Measurements from ENCODE around the gene CCSER1.

The CCSER1 gene

GRCh38 chr4:90121676-90122354 is 5.4 kb upstream of the CCSER1 start:
- Histone ChIP-seq H3K4me3 (ENCODE audit: low read depth in 1 of 2, low read length in 2 of 2) (no peak overlapping the region), H3K9me3 (ENCODE audit: insufficient read depth, low read length, severe bottlenecking) (no peaks in the 10 kb centered on the region), H3K4me1 (ENCODE audit: insufficient read depth, low read length) (no peaks in the 10 kb centered on the region), H3K9ac (ENCODE audit: low read depth, low read length) (no peak overlapping the region), H3K79me2 (ENCODE audit: insufficient read depth, low read length) (no peaks in the 10 kb centered on the region), H3K36me3 (ENCODE audit: insufficient read depth, low read length) (no peaks in the 10 kb centered on the region), H3K4me2 (ENCODE audit: insufficient read depth, low read length) (no peak overlapping the region), H3K27me3 (ENCODE audit: insufficient read depth, low read length, poor library complexity) (no peaks in the 10 kb centered on the region), H4K20me1 (ENCODE audit: insufficient read depth, low read length) (no peaks in the 10 kb centered on the region), H3K27ac (ENCODE audit: low read length) (no peak overlapping the region), H2AFZ (ENCODE audit: low read depth, low read length) (no peak overlapping the region)
- TF ChIP-seq, protein P1, sequence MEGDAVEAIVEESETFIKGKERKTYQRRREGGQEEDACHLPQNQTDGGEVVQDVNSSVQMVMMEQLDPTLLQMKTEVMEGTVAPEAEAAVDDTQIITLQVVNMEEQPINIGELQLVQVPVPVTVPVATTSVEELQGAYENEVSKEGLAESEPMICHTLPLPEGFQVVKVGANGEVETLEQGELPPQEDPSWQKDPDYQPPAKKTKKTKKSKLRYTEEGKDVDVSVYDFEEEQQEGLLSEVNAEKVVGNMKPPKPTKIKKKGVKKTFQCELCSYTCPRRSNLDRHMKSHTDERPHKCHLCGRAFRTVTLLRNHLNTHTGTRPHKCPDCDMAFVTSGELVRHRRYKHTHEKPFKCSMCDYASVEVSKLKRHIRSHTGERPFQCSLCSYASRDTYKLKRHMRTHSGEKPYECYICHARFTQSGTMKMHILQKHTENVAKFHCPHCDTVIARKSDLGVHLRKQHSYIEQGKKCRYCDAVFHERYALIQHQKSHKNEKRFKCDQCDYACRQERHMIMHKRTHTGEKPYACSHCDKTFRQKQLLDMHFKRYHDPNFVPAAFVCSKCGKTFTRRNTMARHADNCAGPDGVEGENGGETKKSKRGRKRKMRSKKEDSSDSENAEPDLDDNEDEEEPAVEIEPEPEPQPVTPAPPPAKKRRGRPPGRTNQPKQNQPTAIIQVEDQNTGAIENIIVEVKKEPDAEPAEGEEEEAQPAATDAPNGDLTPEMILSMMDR (IDR thresholded peaks at IDR 0.05; ENCODE audit: borderline replicate concordance, extremely low read depth, low read length, poor library complexity, severe bottlenecking), result no peak
- TF ChIP-seq EZH2 (IDR thresholded peaks at IDR 0.05; ENCODE audit: borderline replicate concordance, low read depth, low read length, severe bottlenecking), result no peak
- DNase-seq (no peak), ATAC-seq (ENCODE audit: insufficient read depth, low read depth) (no peak)

- Histone ChIP-seq H4K20me1 (ENCODE audit: insufficient read depth, low read length) (no peaks in the 10 kb centered on the region), H3K9ac (ENCODE audit: low read depth, low read length) (no peak overlapping the region), H3K4me2 (ENCODE audit: insufficient read depth, low read length) (no peak overlapping the region), H3K4me3 (ENCODE audit: low read depth in 1 of 2, low read length in 2 of 2) (no peak overlapping the region), H3K4me1 (ENCODE audit: insufficient read depth, low read length) (no peaks in the 10 kb centered on the region), H3K27me3 (ENCODE audit: insufficient read depth, low read length, poor library complexity) (no peaks in the 10 kb centered on the region), H3K36me3 (ENCODE audit: insufficient read depth, low read length) (no peaks in the 10 kb centered on the region), H3K79me2 (ENCODE audit: insufficient read depth, low read length) (no peaks in the 10 kb centered on the region), H3K27ac (ENCODE audit: low read length) (no peak overlapping the region), H2AFZ (ENCODE audit: low read depth, low read length) (no peak overlapping the region), H3K9me3 (ENCODE audit: insufficient read depth, low read length, severe bottlenecking) (no peaks in the 10 kb centered on the region)
- ATAC-seq (ENCODE audit: insufficient read depth, low read depth) (no peak), DNase-seq (no peak)
- TF ChIP-seq EZH2 (IDR thresholded peaks at IDR 0.05; ENCODE audit: borderline replicate concordance, low read depth, low read length, severe bottlenecking), result no peak
- TF ChIP-seq, protein P1 (IDR thresholded peaks at IDR 0.05; ENCODE audit: borderline replicate concordance, extremely low read depth, low read length, poor library complexity, severe bottlenecking), result no peak
These were observed 4.8 kb upstream of the CCSER1 start for GRCh38 chr4:90122355-90122748.

DNA sequence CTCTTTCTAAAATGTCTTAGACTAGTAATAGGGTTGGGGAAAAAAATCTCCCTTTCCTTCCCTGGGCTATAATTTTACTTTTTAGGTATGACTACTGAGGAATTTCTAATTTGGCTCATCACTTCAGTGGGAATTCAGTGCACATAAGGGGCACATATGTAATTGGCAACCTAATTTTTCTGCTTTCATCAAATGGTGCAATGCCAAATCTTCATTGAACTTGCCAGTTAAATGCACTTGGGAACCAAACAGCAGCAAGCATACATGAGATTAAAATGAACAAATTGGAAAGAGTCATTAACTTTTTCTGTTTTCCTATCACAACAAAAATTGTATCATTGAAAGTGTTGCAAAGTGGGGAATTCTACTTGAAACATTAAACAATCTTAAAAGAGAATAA is 2.9 kb upstream of the CCSER1 start:
- Histone ChIP-seq H3K4me1 (ENCODE audit: insufficient read depth, low read length) (no peaks in the 10 kb centered on the region), H3K4me3 (ENCODE audit: low read depth in 1 of 2, low read length in 2 of 2) (no peak overlapping the region), H3K4me2 (ENCODE audit: insufficient read depth, low read length) (no peak overlapping the region), H4K20me1 (ENCODE audit: insufficient read depth, low read length) (no peaks in the 10 kb centered on the region), H2AFZ (ENCODE audit: low read depth, low read length) (no peak overlapping the region), H3K9ac (ENCODE audit: low read depth, low read length) (no peak overlapping the region), H3K27me3 (ENCODE audit: insufficient read depth, low read length, poor library complexity) (no peaks in the 10 kb centered on the region), H3K79me2 (ENCODE audit: insufficient read depth, low read length) (no peaks in the 10 kb centered on the region), H3K27ac (ENCODE audit: low read length) (no peak overlapping the region), H3K36me3 (ENCODE audit: insufficient read depth, low read length) (no peaks in the 10 kb centered on the region), H3K9me3 (ENCODE audit: insufficient read depth, low read length, severe bottlenecking) (no peaks in the 10 kb centered on the region)
- no peak for ATAC-seq (ENCODE audit: insufficient read depth, low read depth)
- DNase-seq, result no peak
- TF ChIP-seq, protein P1 (IDR thresholded peaks at IDR 0.05; ENCODE audit: borderline replicate concordance, extremely low read depth, low read length, poor library complexity, severe bottlenecking), result no peak
- no peak for TF ChIP-seq EZH2 (IDR thresholded peaks at IDR 0.05; ENCODE audit: borderline replicate concordance, low read depth, low read length, severe bottlenecking)
